ENCODE measurements around the gene ARMH2. TPM values are rescaled to one million over a fixed set of nuclear protein-coding genes. Genes with fewer than 3 reads are reported as not detected.
"Not testable (repeated sequence)": the region's sequence is repeated elsewhere in the genome, so short reads cannot be mapped to it uniquely, and the experiment has no call there.

Gene ARMH2
- total RNA-seq, 1 donor from 2014 or later: not detected

GRCh38 chr6:24757611-24758010 is 41.1 kb downstream of the ARMH2 start:
- no peaks in the 10 kb centered on the region for H3K36me3 Mint-ChIP-seq (ENCODE audit: insufficient read depth)
- H3K27me3 Mint-ChIP-seq: no peaks in the 10 kb centered on the region
- no peak overlapping the region for H3K4me3 Mint-ChIP-seq (ENCODE audit: low read depth)
- H3K27ac Mint-ChIP-seq: peak overlapping the region; percentile 15
- no peak for DNase-seq (ENCODE audit: low spot score, unreplicated experiment)
- H3K4me1 Mint-ChIP-seq (ENCODE audit: low read depth): peaks cover 6% of the 10 kb centered on the region
- peaks cover 9% of the 10 kb centered on the region for H3K9me3 Mint-ChIP-seq (ENCODE audit: low read depth)
- no peak for TF ChIP-seq CTCF (IDR thresholded peaks at IDR 0.05; ENCODE audit: unreplicated experiment)

DNA sequence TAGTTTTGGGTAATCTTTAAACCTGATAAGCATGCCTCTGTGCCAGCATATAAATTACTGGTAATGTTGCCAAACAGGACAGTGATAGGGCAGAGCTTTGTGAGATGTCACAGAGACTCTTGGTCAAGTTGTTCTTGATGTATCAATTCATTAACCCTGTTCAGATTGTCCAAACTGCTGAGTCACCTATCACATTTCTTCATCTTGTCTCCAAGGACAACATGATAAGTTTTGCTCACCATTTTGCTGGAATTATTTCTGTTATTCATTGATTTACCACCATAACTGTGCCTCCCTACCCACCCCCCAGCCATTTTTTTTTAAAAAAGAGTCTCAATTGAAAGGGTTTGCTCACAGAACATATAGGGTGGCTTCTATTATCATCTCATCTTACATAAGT is 43.4 kb downstream of the ARMH2 start:
- no peak for DNase-seq (ENCODE audit: low spot score, unreplicated experiment)
- Mint-ChIP-seq H3K36me3 (ENCODE audit: insufficient read depth) (no peaks in the 10 kb centered on the region), H3K4me1 (ENCODE audit: low read depth) (peaks cover 7% of the 10 kb centered on the region), H3K27ac (no peak overlapping the region), H3K27me3 (no peaks in the 10 kb centered on the region), H3K4me3 (ENCODE audit: low read depth) (no peak overlapping the region), H3K9me3 (ENCODE audit: low read depth) (peaks cover 9% of the 10 kb centered on the region)
- TF ChIP-seq CTCF (IDR thresholded peaks at IDR 0.05; ENCODE audit: unreplicated experiment): no peak

- H3K27me3 Mint-ChIP-seq; H3K27ac Mint-ChIP-seq; H3K4me1 Mint-ChIP-seq (ENCODE audit: low read depth); DNase-seq (ENCODE audit: low spot score, unreplicated experiment); H3K4me3 Mint-ChIP-seq (ENCODE audit: low read depth); H3K36me3 Mint-ChIP-seq (ENCODE audit: insufficient read depth); H3K9me3 Mint-ChIP-seq (ENCODE audit: low read depth): not testable (repeated sequence)
Observed at GRCh38 chr6:24754378-24754777, 44.3 kb downstream of the ARMH2 start.

GRCh38 chr6:24753545-24753944 is 45.2 kb downstream of the ARMH2 start:
- peaks cover 9% of the 10 kb centered on the region for H3K9me3 Mint-ChIP-seq (ENCODE audit: low read depth)
- DNase-seq (ENCODE audit: low spot score, unreplicated experiment): no peak
- TF ChIP-seq CTCF (IDR thresholded peaks at IDR 0.05; ENCODE audit: unreplicated experiment): no peak
- H3K4me3 Mint-ChIP-seq (ENCODE audit: low read depth): no peak overlapping the region
- H3K4me1 Mint-ChIP-seq (ENCODE audit: low read depth): peaks cover 7% of the 10 kb centered on the region
- no peaks in the 10 kb centered on the region for H3K36me3 Mint-ChIP-seq (ENCODE audit: insufficient read depth)
- H3K27me3 Mint-ChIP-seq: no peaks in the 10 kb centered on the region
- peak overlapping the region; percentile 3 for H3K27ac Mint-ChIP-seq

DNA sequence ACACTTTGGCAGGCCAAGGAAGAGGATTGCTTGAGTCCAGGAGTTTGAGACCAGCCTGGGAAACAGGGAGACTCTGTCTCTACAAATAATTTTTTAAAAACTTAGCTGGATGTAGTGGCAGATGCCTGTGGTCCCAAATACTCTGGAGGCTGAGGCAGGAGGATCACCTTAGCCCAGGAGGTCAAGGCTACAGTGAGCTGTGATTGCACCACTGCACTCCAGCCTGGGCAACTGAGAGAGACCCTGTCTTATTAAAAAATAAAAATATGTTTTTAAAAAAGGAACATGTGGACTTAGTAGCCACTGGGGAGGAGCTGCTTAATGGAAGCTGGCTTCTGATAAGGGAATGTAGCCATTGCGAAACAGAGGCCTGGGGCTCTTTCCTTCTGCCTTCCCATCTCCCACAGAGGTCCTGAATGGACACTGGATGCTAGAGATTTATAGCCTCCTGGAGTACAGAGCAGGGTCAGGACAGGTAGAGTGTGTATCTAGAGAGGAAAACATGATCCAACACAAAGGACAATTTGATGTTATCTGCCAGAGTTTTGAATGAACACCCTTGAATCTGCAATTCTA is 45.7 kb downstream of the ARMH2 start:
- Mint-ChIP-seq H3K27ac (peak overlapping the region; percentile 14), H3K4me3 (ENCODE audit: low read depth) (no peak overlapping the region), H3K9me3 (ENCODE audit: low read depth) (peaks cover 9% of the 10 kb centered on the region), H3K4me1 (ENCODE audit: low read depth) (peaks cover 7% of the 10 kb centered on the region), H3K27me3 (no peaks in the 10 kb centered on the region), H3K36me3 (ENCODE audit: insufficient read depth) (no peaks in the 10 kb centered on the region)
- TF ChIP-seq CTCF (IDR thresholded peaks at IDR 0.05; ENCODE audit: unreplicated experiment): no peak
- no peak for DNase-seq (ENCODE audit: low spot score, unreplicated experiment)

GRCh38 chr6:24752503-24752902 is 46.2 kb downstream of the ARMH2 start:
- Mint-ChIP-seq H3K36me3 (ENCODE audit: insufficient read depth) (no peaks in the 10 kb centered on the region), H3K27me3 (no peaks in the 10 kb centered on the region), H3K4me1 (ENCODE audit: low read depth) (peaks cover 7% of the 10 kb centered on the region), H3K9me3 (ENCODE audit: low read depth) (peaks cover 9% of the 10 kb centered on the region), H3K4me3 (ENCODE audit: low read depth) (no peak overlapping the region), H3K27ac (peak overlapping the region; percentile 14)
- no peak for TF ChIP-seq CTCF (IDR thresholded peaks at IDR 0.05; ENCODE audit: unreplicated experiment)
- no peak for DNase-seq (ENCODE audit: low spot score, unreplicated experiment)

GRCh38 chr6:24750878-24751277 is 47.8 kb downstream of the ARMH2 start:
- not testable (repeated sequence) for H3K27ac Mint-ChIP-seq; H3K4me3 Mint-ChIP-seq (ENCODE audit: low read depth); H3K4me1 Mint-ChIP-seq (ENCODE audit: low read depth); DNase-seq (ENCODE audit: low spot score, unreplicated experiment); H3K36me3 Mint-ChIP-seq (ENCODE audit: insufficient read depth); H3K27me3 Mint-ChIP-seq; H3K9me3 Mint-ChIP-seq (ENCODE audit: low read depth)

Measured in progenitor cell of endocrine pancreas (in vitro differentiated cells).